Neural progenitor cell (in vitro differentiated cells): ENCODE measurements around the gene USP35. TPM values are rescaled to one million over a fixed set of nuclear protein-coding genes. Genes with fewer than 3 reads are reported as not detected.
A peak's percentile ranks its signal among the peaks of the same experiment; 100 is the strongest.

ENCODE experiments used
- DNase-seq: peaks from one replicate; pipeline ENCODE4 v3.0.0-alpha.2; 2016; ENCODE audit warnings: low spot score
- H2AFZ ChIP-seq: fragments of 200-600 bp; sonication (generic); replicated peaks from 2 replicates; pipeline ENCODE4 v1.6.1; 2016; ENCODE audit warnings: antibody characterized with exemption
- H3F3A ChIP-seq: fragments of 200-600 bp; sonication (generic); 2 replicates; pipeline ENCODE4 v1.6.1; 2016; ENCODE audit warnings: antibody characterized with exemption, low read depth
- H3K27ac ChIP-seq: fragments of 200-600 bp; sonication (generic); 2 replicates; pipeline ENCODE4 v1.5.1; 2016; ENCODE audit warnings: mild to moderate bottlenecking
- H3K27me3 ChIP-seq: fragments of 200-600 bp; sonication (generic); 2 replicates; pipeline ENCODE4 v1.6.1; 2016; ENCODE audit warnings: mild to moderate bottlenecking, moderate library complexity
- H3K36me3 ChIP-seq: fragments of 200-600 bp; sonication (generic); 2 replicates; pipeline ENCODE4 v1.5.1; 2016
- H3K4me1 ChIP-seq: fragments of 200-600 bp; sonication (generic); 2 replicates; pipeline ENCODE4 v1.6.1; 2016; ENCODE audit warnings: mixed run types
- H3K4me2 ChIP-seq: fragments of 200-600 bp; sonication (generic); 2 replicates; pipeline ENCODE4 v1.6.1; 2016
- H3K4me3 ChIP-seq: fragments of 200-600 bp; sonication (generic); 2 replicates; pipeline ENCODE4 v1.5.1; 2016
- H3K79me2 ChIP-seq: fragments of 200-600 bp; sonication (generic); 2 replicates; pipeline ENCODE4 v1.6.1; 2016; ENCODE audit warnings: low read depth
- H3K9ac ChIP-seq: fragments of 200-600 bp; sonication (generic); 2 replicates; pipeline ENCODE4 v1.6.1; 2016
- H3K9me3 ChIP-seq: fragments of 200-600 bp; sonication (generic); 2 replicates; pipeline ENCODE4 v1.5.1; 2016; ENCODE audit warnings: low read depth
- H4K20me1 ChIP-seq: fragments of 200-600 bp; sonication (generic); 2 replicates; pipeline ENCODE4 v1.6.1; 2016; ENCODE audit warnings: low read depth
- H3K27ac Mint-ChIP-seq: 3 replicates; pipeline ENCODE4 v1.8.0; 2021; ENCODE audit warnings: mixed read lengths
- H3K27me3 Mint-ChIP-seq: 2 replicates; pipeline ENCODE4 v1.8.0; 2022; ENCODE audit warnings: low read depth, mild to moderate bottlenecking, inconsistent platforms, moderate library complexity, mixed read lengths; ENCODE audit not compliant: insufficient read depth
- H3K36me3 Mint-ChIP-seq: 3 replicates; pipeline ENCODE4 v1.8.0; 2021; ENCODE audit warnings: mixed read lengths
- H3K4me1 Mint-ChIP-seq: 3 replicates; pipeline ENCODE4 v1.8.0; 2021; ENCODE audit warnings: mixed read lengths
- H3K4me3 Mint-ChIP-seq: 3 replicates; pipeline ENCODE4 v1.8.0; 2021; ENCODE audit warnings: mild to moderate bottlenecking, moderate library complexity, mixed read lengths
- H3K9me3 Mint-ChIP-seq: 3 replicates; pipeline ENCODE4 v1.8.0; 2020; ENCODE audit warnings: mixed read lengths
- EZH2 ChIP-seq: fragments of 200-600 bp; sonication (generic); IDR thresholded peaks from 2 replicates; pipeline ENCODE4 v1.6.1; 2017; ENCODE audit warnings: antibody characterized with exemption, mild to moderate bottlenecking, moderate library complexity
- EZH2phosphoT487 ChIP-seq: fragments of 200-600 bp; sonication (generic); IDR thresholded peaks from 2 replicates; pipeline ENCODE4 v1.6.1; 2017; ENCODE audit warnings: antibody characterized with exemption
- total RNA-seq: library from RNA; depleted of rRNA; stranded (reverse); fragments of >200 nt; gene quantifications from 2 replicates; pipeline ENCODE4 v1.2.3, GENCODE V29; 2015; ENCODE audit warnings: low replicate concordance
- TF ChIP-seq, protein P1 (sequence below): fragments of 200-600 bp; sonication (generic); IDR thresholded peaks from 2 replicates; pipeline ENCODE4 v1.5.1; 2017; ENCODE audit warnings: antibody characterized with exemption, mild to moderate bottlenecking

USP35 gene
- total RNA-seq, 1 donor from 2014 or later, result 4.2 TPM

DNA sequence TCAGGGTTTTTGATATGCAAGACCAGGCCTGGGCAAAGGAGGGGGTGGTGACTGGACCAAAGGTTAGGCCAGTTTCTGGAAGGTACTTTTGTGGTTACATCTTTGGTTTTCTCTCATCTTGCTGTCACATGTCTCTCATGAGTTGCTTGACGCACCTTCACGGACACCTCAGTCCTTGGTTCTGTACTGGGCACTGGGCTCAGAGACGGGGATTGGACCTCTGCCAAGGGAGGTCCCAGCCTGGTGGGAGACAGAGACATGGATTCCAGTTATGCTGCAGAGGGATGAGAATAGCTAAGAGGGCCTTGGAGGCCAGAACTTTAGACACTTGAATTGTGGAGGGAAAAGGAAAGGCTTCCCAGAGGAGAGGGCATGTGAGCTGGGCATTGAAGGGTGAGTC lies 1.7 kb downstream of the USP35 start:
- no peaks in the 10 kb centered on the region for H4K20me1 ChIP-seq
- H3K4me3 ChIP-seq, result no peak overlapping the region
- Mint-ChIP-seq H3K36me3 (no peaks in the 10 kb centered on the region), H3K9me3 (no peaks in the 10 kb centered on the region), H3K27me3 (peaks cover 6% of the 10 kb centered on the region), H3K4me1 (peaks cover 55% of the 10 kb centered on the region), H3K27ac (no peak overlapping the region), H3K4me3 (peak overlapping the region; percentile 94)
- no peak overlapping the region for H3K27ac ChIP-seq
- peaks cover 11% of the 10 kb centered on the region for H3K27me3 ChIP-seq
- no peaks in the 10 kb centered on the region for H3K79me2 ChIP-seq
- H2AFZ ChIP-seq, result no peak overlapping the region
- H3K4me2 ChIP-seq, result no peak overlapping the region
- DNase-seq, result no peak
- H3K9me3 ChIP-seq, result no peaks in the 10 kb centered on the region
- no peaks in the 10 kb centered on the region for H3F3A ChIP-seq
- TF ChIP-seq EZH2 (no peak), EZH2phosphoT487 (no peak)
- TF ChIP-seq, protein P1, sequence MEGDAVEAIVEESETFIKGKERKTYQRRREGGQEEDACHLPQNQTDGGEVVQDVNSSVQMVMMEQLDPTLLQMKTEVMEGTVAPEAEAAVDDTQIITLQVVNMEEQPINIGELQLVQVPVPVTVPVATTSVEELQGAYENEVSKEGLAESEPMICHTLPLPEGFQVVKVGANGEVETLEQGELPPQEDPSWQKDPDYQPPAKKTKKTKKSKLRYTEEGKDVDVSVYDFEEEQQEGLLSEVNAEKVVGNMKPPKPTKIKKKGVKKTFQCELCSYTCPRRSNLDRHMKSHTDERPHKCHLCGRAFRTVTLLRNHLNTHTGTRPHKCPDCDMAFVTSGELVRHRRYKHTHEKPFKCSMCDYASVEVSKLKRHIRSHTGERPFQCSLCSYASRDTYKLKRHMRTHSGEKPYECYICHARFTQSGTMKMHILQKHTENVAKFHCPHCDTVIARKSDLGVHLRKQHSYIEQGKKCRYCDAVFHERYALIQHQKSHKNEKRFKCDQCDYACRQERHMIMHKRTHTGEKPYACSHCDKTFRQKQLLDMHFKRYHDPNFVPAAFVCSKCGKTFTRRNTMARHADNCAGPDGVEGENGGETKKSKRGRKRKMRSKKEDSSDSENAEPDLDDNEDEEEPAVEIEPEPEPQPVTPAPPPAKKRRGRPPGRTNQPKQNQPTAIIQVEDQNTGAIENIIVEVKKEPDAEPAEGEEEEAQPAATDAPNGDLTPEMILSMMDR, result no peak
- no peaks in the 10 kb centered on the region for H3K36me3 ChIP-seq
- peaks cover 12% of the 10 kb centered on the region for H3K4me1 ChIP-seq
- H3K9ac ChIP-seq, result no peak overlapping the region

DNA sequence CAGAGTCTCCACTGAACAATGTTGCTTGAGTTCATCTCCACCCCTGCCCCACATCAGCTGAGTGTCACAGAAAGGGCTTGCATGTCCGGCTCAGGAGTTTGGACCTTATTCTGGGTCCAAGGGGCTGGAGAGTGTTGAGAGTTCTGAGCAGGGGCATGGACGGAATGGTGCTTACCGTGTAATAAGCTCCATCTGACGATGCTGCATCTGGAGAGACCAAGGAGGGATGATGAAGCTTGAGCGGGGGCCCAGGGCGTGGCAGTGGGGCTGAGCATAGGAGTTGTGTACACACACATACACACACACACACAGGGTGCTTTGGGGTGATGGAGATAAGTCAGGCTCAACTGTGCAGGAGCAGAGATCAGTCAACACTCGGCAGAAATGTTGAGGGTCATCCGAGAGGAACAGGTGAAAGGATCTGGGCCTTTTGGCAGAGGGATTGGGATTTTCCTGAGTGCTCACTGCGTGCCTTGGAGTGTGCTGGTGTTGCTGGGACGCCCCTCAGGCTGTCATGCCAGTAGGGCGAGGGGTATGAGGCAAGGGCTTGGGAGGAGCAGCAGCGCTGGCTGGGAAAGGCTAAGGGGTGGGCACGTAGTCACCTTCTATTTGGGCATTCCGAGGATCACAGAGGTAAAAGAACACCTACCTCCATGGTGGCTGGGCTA lies 2.3 kb downstream of the USP35 start:
- Histone ChIP-seq H3K4me1 (peaks cover 12% of the 10 kb centered on the region), H3K36me3 (no peaks in the 10 kb centered on the region), H3K9me3 (no peaks in the 10 kb centered on the region), H3K27ac (no peak overlapping the region), H4K20me1 (no peaks in the 10 kb centered on the region), H3K27me3 (peaks cover 11% of the 10 kb centered on the region), H3K9ac (no peak overlapping the region), H3K4me3 (no peak overlapping the region), H3K4me2 (no peak overlapping the region), H3F3A (no peaks in the 10 kb centered on the region), H2AFZ (no peak overlapping the region), H3K79me2 (no peaks in the 10 kb centered on the region)
- peaks cover 1% of the 10 kb centered on the region for H3K36me3 Mint-ChIP-seq
- peaks cover 56% of the 10 kb centered on the region for H3K4me1 Mint-ChIP-seq
- H3K9me3 Mint-ChIP-seq, result no peaks in the 10 kb centered on the region
- no peak for TF ChIP-seq EZH2
- TF ChIP-seq EZH2phosphoT487, result no peak
- TF ChIP-seq, protein P1, result no peak
- H3K4me3 Mint-ChIP-seq, result peak overlapping the region; percentile 42
- H3K27me3 Mint-ChIP-seq, result peaks cover 6% of the 10 kb centered on the region
- no peak for DNase-seq
- no peak overlapping the region for H3K27ac Mint-ChIP-seq

DNA sequence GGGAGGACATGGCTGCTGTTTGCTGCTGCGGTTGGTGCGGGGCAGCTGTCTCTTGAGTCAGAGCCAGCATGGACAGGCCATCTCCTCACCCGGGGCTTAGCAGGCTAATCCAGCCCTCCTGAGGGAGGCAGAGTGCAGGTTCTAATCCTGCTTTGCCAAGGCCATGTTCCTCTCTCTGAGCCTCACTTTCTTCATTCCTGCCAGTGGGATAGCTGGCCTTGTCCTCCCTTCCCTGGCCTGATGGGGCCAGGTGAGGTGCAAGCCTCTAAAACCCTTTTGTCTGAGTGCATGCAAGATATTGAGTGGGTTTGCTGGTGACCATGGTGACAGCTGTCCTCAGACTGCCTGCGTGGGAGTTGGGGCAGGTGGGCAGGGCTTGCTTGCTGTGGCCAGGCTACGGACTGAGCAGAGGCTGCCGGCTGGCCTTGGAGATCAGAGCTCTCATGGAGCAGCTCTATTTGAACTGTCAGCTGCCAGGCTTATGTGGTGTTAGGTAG lies 3.6 kb downstream of the USP35 start:
- Histone ChIP-seq H3F3A (no peaks in the 10 kb centered on the region), H4K20me1 (no peaks in the 10 kb centered on the region), H3K4me2 (no peak overlapping the region), H3K4me3 (no peak overlapping the region), H2AFZ (no peak overlapping the region), H3K79me2 (no peaks in the 10 kb centered on the region), H3K27ac (no peak overlapping the region), H3K36me3 (no peaks in the 10 kb centered on the region), H3K9ac (no peak overlapping the region), H3K9me3 (no peaks in the 10 kb centered on the region), H3K4me1 (peaks cover 12% of the 10 kb centered on the region), H3K27me3 (peaks cover 5% of the 10 kb centered on the region)
- Mint-ChIP-seq H3K27me3 (peaks cover 3% of the 10 kb centered on the region), H3K36me3 (peaks cover 2% of the 10 kb centered on the region), H3K4me1 (peaks cover 51% of the 10 kb centered on the region), H3K27ac (no peak overlapping the region), H3K9me3 (no peaks in the 10 kb centered on the region), H3K4me3 (peak overlapping the region; percentile 38)
- no peak for DNase-seq
- TF ChIP-seq EZH2phosphoT487 (no peak), EZH2 (no peak)
- TF ChIP-seq, protein P1, result no peak
